GM23248 (cell line): ENCODE measurements around the gene TIPARP. TPM values are rescaled to one million over a fixed set of nuclear protein-coding genes. Genes with fewer than 3 reads are reported as not detected.
"Not testable (repeated sequence)": the region's sequence is repeated elsewhere in the genome, so short reads cannot be mapped to it uniquely, and the experiment has no call there.

ENCODE experiments used
- DNase-seq: peaks from one replicate; pipeline ENCODE4 v3.0.0-alpha.2; 2015
- H2AFZ ChIP-seq: fragments of 200-600 bp; sonication (generic); 2 replicates; pipeline ENCODE4 v1.6.1; 2016; ENCODE audit warnings: antibody characterized with exemption
- H3F3A ChIP-seq: fragments of 200-600 bp; sonication (generic); 2 replicates; pipeline ENCODE4 v1.6.1; 2016; ENCODE audit warnings: mild to moderate bottlenecking, antibody characterized with exemption, mixed run types; ENCODE audit not compliant: insufficient read depth
- H3K27ac ChIP-seq: fragments of 200-600 bp; sonication (generic); 2 replicates; pipeline ENCODE4 v1.5.1; 2016; ENCODE audit warnings: mild to moderate bottlenecking
- H3K27me3 ChIP-seq: fragments of 200-600 bp; sonication (generic); replicated peaks from 2 replicates; pipeline ENCODE4 v1.6.1; 2016; ENCODE audit warnings: mild to moderate bottlenecking; ENCODE audit not compliant: insufficient read depth
- H3K36me3 ChIP-seq: fragments of 200-600 bp; sonication (generic); 2 replicates; pipeline ENCODE4 v1.6.1; 2016; ENCODE audit warnings: low read depth, mild to moderate bottlenecking
- H3K4me1 ChIP-seq: fragments of 200-600 bp; sonication (generic); 2 replicates; pipeline ENCODE4 v1.6.1; 2016; ENCODE audit warnings: mild to moderate bottlenecking; ENCODE audit not compliant: insufficient read depth
- H3K4me2 ChIP-seq: fragments of 200-600 bp; sonication (generic); one replicate; pipeline ENCODE4 v1.6.1; 2016; ENCODE audit warnings: mild to moderate bottlenecking; ENCODE audit not compliant: unreplicated experiment
- H3K4me3 ChIP-seq: fragments of 200-600 bp; sonication (generic); 2 replicates; pipeline ENCODE4 v1.5.1; 2016; ENCODE audit warnings: mild to moderate bottlenecking
- H3K79me2 ChIP-seq: fragments of 200-600 bp; sonication (generic); 2 replicates; pipeline ENCODE4 v1.6.1; 2016; ENCODE audit warnings: mild to moderate bottlenecking; ENCODE audit not compliant: insufficient read depth
- H3K9ac ChIP-seq: fragments of 200-600 bp; sonication (generic); 2 replicates; pipeline ENCODE4 v1.6.1; 2016; ENCODE audit warnings: mild to moderate bottlenecking
- H3K9me2 ChIP-seq: fragments of 200-600 bp; sonication (generic); 2 replicates; pipeline ENCODE4 v1.6.1; 2016; ENCODE audit warnings: mixed run types, mild to moderate bottlenecking, moderate library complexity; ENCODE audit not compliant: insufficient read depth
- H3K9me3 ChIP-seq: fragments of 200-600 bp; sonication (generic); one replicate; pipeline ENCODE4 v1.6.1; 2017; ENCODE audit warnings: low read depth
- H4K20me1 ChIP-seq: fragments of 200-600 bp; sonication (generic); 2 replicates; pipeline ENCODE4 v1.6.0; 2016; ENCODE audit not compliant: insufficient read depth
- EZH2 ChIP-seq: fragments of 200-600 bp; sonication (generic); IDR thresholded peaks from 2 replicates; pipeline ENCODE4 v1.6.1; 2018; ENCODE audit warnings: antibody characterized with exemption, mild to moderate bottlenecking; ENCODE audit not compliant: insufficient read depth, poor library complexity, severe bottlenecking
- EZH2phosphoT487 ChIP-seq: fragments of 200-600 bp; sonication (generic); IDR thresholded peaks from 2 replicates; pipeline ENCODE4 v1.6.1; 2018; ENCODE audit warnings: antibody characterized with exemption, moderate library complexity, mild to moderate bottlenecking, low read depth; ENCODE audit not compliant: insufficient read depth
- WGBS, 2 experiments: methylation state at CpG; one replicate each; pipeline ENCODE4 v1.1.6; 2015 to 2017; ENCODE audit warnings: low lambda C conversion rate in 2 of 2, low coverage in 1 of 2; ENCODE audit errors: missing lambda C conversion rate in 2 of 2; 5-methylcytosine and 5-hydroxymethylcytosine counted together
- in situ Hi-C: fragments of 300-500 bp; cut with MboI; formaldehyde crosslinking; loops from 2 replicates; pipeline ENCODE4 v1.15.0; 2020
- polyA plus RNA-seq: library from polyadenylated mRNA; unstranded; fragments of >200 nt; fragmentation: Nextera tagmentation; extraction: Ambion mirVana; gene quantifications from 2 replicates; pipeline ENCODE4 v1.2.1, GENCODE V29; 2016
- total RNA-seq: library from RNA; depleted of rRNA; stranded (reverse); fragments of >200 nt; shearing (Covaris generic); gene quantifications from 2 replicates; pipeline ENCODE4 v1.2.3, GENCODE V29; 2014

The TIPARP gene
- total and polyA plus RNA-seq, 2 experiments from 2014 or later = 35.1 to 89.5 TPM

- Histone ChIP-seq H3K4me3 (no peak overlapping the region), H3K9me2 (no peaks in the 10 kb centered on the region), H2AFZ (no peak overlapping the region), H3K9me3 (no peaks in the 10 kb centered on the region), H3F3A (no peaks in the 10 kb centered on the region), H4K20me1 (no peaks in the 10 kb centered on the region), H3K4me2 (no peak overlapping the region), H3K4me1 (peaks cover 9% of the 10 kb centered on the region; the same call in 1 of the 2 replicates), H3K9ac (no peak overlapping the region), H3K36me3 (no peaks in the 10 kb centered on the region), H3K79me2 (no peaks in the 10 kb centered on the region), H3K27ac (no peak overlapping the region), H3K27me3 (no peaks in the 10 kb centered on the region)
- TF ChIP-seq EZH2 (no peak), EZH2phosphoT487 (no peak)
- no peak for DNase-seq
- in situ Hi-C loops = no loop called here
Observed at GRCh38 chr3:156646958-156647357, 27.4 kb upstream of the TIPARP start.

DNA sequence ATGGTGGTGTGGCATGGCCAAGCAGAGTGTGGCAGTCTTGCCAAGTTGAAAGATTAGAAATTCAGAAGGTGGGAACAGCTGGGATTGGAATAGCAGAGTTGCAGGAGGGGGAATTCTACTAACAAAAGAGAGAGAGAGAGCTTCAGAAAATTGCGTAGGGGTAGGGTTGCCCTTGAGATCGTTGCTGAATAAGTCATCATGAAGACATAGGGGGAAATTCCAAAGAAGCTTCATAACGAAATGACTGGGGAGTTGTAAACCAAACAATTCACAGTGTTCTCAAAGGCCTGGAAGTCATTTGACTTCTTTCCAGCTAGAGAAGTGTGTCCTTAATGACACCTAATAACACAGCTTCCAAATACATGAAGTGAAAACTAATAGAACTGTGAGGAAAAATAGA, 26.3 kb upstream of the TIPARP start:
- no peak overlapping the region for H2AFZ ChIP-seq
- in situ Hi-C loops = no loop called here
- H4K20me1 ChIP-seq = no peaks in the 10 kb centered on the region
- TF ChIP-seq EZH2phosphoT487 (no peak), EZH2 (no peak)
- H3K9me3 ChIP-seq = no peaks in the 10 kb centered on the region
- no peak overlapping the region for H3K4me2 ChIP-seq
- DNase-seq = peak; percentile 51
- H3K9me2 ChIP-seq = no peaks in the 10 kb centered on the region
- H3K4me1 ChIP-seq = peaks cover 9% of the 10 kb centered on the region; the same call in 1 of the 2 replicates
- no peak overlapping the region for H3K9ac ChIP-seq
- 55 to 56% methylated on average over 3 of the region's 3 CpGs for WGBS, 2 experiments
- H3K36me3 ChIP-seq = no peaks in the 10 kb centered on the region
- H3F3A ChIP-seq = no peaks in the 10 kb centered on the region
- H3K27ac ChIP-seq = no peak overlapping the region; the same call in 1 of the 2 replicates
- no peaks in the 10 kb centered on the region for H3K79me2 ChIP-seq
- no peaks in the 10 kb centered on the region for H3K27me3 ChIP-seq
- no peak overlapping the region for H3K4me3 ChIP-seq

DNA sequence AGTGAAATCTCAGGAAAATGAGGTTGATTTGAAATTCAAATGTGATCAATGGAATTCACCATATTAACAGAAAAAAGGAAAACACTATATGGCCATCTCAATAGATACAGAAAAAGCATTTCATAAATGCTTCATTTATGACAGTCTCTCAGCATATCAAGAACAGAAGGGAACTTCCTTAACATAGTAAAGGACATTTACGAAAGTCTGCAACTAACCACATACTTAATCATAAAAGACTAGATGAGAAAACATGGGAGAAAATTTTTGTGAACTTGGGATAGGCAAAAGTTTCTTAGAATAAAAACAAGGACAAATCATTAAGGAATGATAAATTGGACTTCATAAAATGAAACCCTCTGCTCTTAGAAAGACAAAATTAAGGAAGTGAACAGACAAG, 24.7 kb upstream of the TIPARP start:
- Histone ChIP-seq H3K9ac (no peak overlapping the region), H3K27ac (no peak overlapping the region), H3K36me3 (no peaks in the 10 kb centered on the region), H3K79me2 (no peaks in the 10 kb centered on the region), H3K4me1 (no peaks in the 10 kb centered on the region), H3K4me2 (no peak overlapping the region), H2AFZ (no peak overlapping the region), H3K9me2 (no peaks in the 10 kb centered on the region), H3K27me3 (no peaks in the 10 kb centered on the region), H3F3A (no peaks in the 10 kb centered on the region), H4K20me1 (no peaks in the 10 kb centered on the region), H3K4me3 (no peak overlapping the region), H3K9me3 (no peaks in the 10 kb centered on the region)
- 95 to 100% methylated on average over 1 of the region's 1 CpG for WGBS, 2 experiments
- no peak for DNase-seq
- TF ChIP-seq EZH2 = no peak
- no peak for TF ChIP-seq EZH2phosphoT487
- in situ Hi-C loops = no loop called here

DNA sequence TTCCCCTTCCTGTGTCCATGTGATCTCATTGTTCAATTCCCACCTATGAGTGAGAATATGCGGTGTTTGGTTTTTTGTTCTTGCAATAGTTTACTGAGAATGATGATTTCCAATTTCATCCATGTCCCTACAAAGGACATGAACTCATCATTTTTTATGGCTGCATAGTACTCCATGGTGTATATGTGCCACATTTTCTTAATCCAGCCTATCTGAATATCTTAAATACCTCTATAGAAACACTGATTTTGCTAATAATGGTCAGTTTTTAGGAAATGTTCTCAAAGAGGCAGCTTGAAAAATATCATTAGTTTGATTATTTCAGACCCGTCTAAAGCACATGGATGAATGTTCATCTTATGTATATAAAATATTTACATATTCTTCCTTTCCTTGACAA, 21.7 kb upstream of the TIPARP start:
- H3K27ac ChIP-seq, H3K79me2 ChIP-seq, H3K4me2 ChIP-seq, H3K9ac ChIP-seq, in situ Hi-C loops, DNase-seq, H3K4me3 ChIP-seq, H2AFZ ChIP-seq, H3K36me3 ChIP-seq, H4K20me1 ChIP-seq, H3K4me1 ChIP-seq, H3F3A ChIP-seq, H3K9me3 ChIP-seq, H3K27me3 ChIP-seq, H3K9me2 ChIP-seq: not testable (repeated sequence)
- WGBS, 2 experiments = 92 to 100% methylated on average over 1 to 2 of the region's 2 CpGs

DNA sequence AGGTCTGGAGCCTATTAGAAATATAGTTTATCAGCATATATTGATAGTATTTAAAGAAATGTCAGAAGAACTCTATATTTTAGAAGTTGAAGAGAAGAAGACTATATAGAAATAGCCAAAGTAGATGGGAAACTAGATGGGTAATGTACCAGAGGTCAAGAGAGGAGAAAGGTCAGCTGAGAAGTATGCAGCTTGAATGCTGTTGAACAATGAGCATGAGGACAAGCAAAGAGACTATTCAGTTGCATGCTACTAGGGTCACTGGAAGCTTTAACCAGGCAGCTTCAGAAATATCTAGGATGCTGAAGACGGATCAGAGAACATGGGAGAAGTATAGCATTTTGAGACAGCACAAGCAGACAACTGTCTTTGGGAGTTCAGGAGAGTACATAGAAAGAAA, 19.6 kb upstream of the TIPARP start:
- in situ Hi-C loops = no loop called here
- Histone ChIP-seq H3K9me3 (no peaks in the 10 kb centered on the region), H3K4me1 (no peaks in the 10 kb centered on the region), H3K36me3 (no peaks in the 10 kb centered on the region), H3K79me2 (no peaks in the 10 kb centered on the region), H4K20me1 (no peaks in the 10 kb centered on the region), H3K4me3 (no peak overlapping the region), H3K27me3 (no peaks in the 10 kb centered on the region), H2AFZ (no peak overlapping the region), H3K9ac (no peak overlapping the region), H3K27ac (no peak overlapping the region), H3K4me2 (no peak overlapping the region), H3F3A (no peaks in the 10 kb centered on the region), H3K9me2 (no peaks in the 10 kb centered on the region)
- TF ChIP-seq EZH2phosphoT487 (no peak), EZH2 (no peak)
- DNase-seq = no peak
- WGBS, 2 experiments = 85 to 95% methylated on average over 1 of the region's 1 CpG
